ENCODE data around the gene CACNB3. TPM values are rescaled to one million over a fixed set of nuclear protein-coding genes. Genes with fewer than 3 reads are reported as not detected.

CACNB3 gene
- total and polyA plus RNA-seq, 9 of the 15 experiments (the other 6 are each of a cell fraction or from before 2014, with no cell fraction given) = 0.24 to 2.0 (median 1.5) TPM

DNA sequence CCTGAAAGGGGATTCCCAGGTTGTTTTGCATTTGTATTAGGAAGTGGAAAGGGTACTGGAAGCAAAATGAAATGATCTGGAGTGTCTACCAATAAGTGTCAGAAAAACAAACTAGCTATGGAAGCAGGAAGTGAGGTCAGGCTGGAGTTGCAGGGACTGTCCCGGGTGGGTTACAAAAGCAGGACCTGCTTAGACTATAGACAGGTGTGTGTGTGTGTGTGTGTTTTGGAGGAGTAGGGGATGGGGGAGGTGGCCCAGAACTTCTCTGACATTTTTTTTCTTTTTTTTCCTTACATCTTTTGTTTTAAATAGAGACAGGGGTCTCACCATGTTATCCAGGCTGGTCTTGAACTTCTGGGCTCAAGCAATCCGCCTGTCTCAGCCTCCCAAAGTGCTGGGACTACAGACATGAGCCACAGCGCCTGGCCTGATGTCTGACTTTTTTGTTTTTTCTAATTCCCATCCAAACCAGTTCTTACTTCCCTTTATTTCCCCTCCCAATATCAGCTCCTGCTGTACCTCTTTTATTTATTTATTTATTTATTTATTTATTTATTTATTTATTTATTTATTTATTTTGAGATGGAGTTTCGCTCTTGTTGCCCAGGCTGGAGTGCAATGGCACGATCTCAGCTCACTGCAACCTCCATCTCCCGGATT lies 47.9 kb downstream of the CACNB3 start (continued):
- TF ChIP-seq YY1 (IDR thresholded peaks at IDR 0.05; ENCODE audit: borderline replicate concordance in 1 of 3, control insufficient read depth in 1 of 3, extremely low read depth in 1 of 3, insufficient read depth in 3 of 3, insufficient read length in 1 of 3, insufficient replicate concordance in 2 of 3, low read depth in 1 of 3, low read length in 2 of 3) (peak in 1 of 3 experiments; percentile 1), GABPA (tag; conservative IDR thresholded peaks at IDR 0.05; ENCODE audit: low read depth) (peak; percentile 28; the same call in 1 of the 2 replicates), CREM (IDR thresholded peaks at IDR 0.05; ENCODE audit: low read depth) (0 out of 2 replicates have a peak, but pooled peaks have one; percentile 26), GABPB1 (CRISPR knock-in tag; IDR thresholded peaks at IDR 0.05) (peak; percentile 65), RAD51 (IDR thresholded peaks at IDR 0.05; ENCODE audit: borderline replicate concordance, low read depth) (no peak), PML (IDR thresholded peaks at IDR 0.05; ENCODE audit: low read length) (no peak), ZNF57 (CRISPR knock-in tag; IDR thresholded peaks at IDR 0.05) (no peak), FOXK1 (CRISPR knock-in tag; IDR thresholded peaks at IDR 0.05; ENCODE audit: borderline replicate concordance) (no peak), ZFX (CRISPR knock-in tag; IDR thresholded peaks at IDR 0.05) (no peak), ZBTB7A (IDR thresholded peaks at IDR 0.05; ENCODE audit: borderline replicate concordance, control insufficient read depth, low read depth, low read length) (peak; percentile 35; the same call in 1 of the 2 replicates), KLF16 (IDR thresholded peaks at IDR 0.05) (0 out of 2 replicates have a peak, but pooled peaks have one; percentile 10)
- TF ChIP-seq, protein P1, sequence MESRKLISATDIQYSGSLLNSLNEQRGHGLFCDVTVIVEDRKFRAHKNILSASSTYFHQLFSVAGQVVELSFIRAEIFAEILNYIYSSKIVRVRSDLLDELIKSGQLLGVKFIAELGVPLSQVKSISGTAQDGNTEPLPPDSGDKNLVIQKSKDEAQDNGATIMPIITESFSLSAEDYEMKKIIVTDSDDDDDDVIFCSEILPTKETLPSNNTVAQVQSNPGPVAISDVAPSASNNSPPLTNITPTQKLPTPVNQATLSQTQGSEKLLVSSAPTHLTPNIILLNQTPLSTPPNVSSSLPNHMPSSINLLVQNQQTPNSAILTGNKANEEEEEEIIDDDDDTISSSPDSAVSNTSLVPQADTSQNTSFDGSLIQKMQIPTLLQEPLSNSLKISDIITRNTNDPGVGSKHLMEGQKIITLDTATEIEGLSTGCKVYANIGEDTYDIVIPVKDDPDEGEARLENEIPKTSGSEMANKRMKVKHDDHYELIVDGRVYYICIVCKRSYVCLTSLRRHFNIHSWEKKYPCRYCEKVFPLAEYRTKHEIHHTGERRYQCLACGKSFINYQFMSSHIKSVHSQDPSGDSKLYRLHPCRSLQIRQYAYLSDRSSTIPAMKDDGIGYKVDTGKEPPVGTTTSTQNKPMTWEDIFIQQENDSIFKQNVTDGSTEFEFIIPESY (CRISPR knock-in tag; IDR thresholded peaks at IDR 0.05) = no peak
- TF ChIP-seq, protein P2, sequence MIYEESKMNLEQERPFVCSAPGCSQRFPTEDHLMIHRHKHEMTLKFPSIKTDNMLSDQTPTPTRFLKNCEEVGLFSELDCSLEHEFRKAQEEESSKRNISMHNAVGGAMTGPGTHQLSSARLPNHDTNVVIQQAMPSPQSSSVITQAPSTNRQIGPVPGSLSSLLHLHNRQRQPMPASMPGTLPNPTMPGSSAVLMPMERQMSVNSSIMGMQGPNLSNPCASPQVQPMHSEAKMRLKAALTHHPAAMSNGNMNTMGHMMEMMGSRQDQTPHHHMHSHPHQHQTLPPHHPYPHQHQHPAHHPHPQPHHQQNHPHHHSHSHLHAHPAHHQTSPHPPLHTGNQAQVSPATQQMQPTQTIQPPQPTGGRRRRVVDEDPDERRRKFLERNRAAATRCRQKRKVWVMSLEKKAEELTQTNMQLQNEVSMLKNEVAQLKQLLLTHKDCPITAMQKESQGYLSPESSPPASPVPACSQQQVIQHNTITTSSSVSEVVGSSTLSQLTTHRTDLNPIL (CRISPR knock-in tag; IDR thresholded peaks at IDR 0.05) = no peak
- TF ChIP-seq, protein P3, sequence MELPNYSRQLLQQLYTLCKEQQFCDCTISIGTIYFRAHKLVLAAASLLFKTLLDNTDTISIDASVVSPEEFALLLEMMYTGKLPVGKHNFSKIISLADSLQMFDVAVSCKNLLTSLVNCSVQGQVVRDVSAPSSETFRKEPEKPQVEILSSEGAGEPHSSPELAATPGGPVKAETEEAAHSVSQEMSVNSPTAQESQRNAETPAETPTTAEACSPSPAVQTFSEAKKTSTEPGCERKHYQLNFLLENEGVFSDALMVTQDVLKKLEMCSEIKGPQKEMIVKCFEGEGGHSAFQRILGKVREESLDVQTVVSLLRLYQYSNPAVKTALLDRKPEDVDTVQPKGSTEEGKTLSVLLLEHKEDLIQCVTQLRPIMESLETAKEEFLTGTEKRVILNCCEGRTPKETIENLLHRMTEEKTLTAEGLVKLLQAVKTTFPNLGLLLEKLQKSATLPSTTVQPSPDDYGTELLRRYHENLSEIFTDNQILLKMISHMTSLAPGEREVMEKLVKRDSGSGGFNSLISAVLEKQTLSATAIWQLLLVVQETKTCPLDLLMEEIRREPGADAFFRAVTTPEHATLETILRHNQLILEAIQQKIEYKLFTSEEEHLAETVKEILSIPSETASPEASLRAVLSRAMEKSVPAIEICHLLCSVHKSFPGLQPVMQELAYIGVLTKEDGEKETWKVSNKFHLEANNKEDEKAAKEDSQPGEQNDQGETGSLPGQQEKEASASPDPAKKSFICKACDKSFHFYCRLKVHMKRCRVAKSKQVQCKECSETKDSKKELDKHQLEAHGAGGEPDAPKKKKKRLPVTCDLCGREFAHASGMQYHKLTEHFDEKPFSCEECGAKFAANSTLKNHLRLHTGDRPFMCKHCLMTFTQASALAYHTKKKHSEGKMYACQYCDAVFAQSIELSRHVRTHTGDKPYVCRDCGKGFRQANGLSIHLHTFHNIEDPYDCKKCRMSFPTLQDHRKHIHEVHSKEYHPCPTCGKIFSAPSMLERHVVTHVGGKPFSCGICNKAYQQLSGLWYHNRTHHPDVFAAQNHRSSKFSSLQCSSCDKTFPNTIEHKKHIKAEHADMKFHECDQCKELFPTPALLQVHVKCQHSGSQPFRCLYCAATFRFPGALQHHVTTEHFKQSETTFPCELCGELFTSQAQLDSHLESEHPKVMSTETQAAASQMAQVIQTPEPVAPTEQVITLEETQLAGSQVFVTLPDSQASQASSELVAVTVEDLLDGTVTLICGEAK (IDR thresholded peaks at IDR 0.05) = peak; percentile 42; the same call in 1 of the 2 replicates
- TF ChIP-seq, protein P3 (CRISPR knock-in tag; IDR thresholded peaks at IDR 0.05) = no peak
